PC-3 (cell line): ENCODE results near the gene HTR3D. TPM values are rescaled to one million over a fixed set of nuclear protein-coding genes. Genes with fewer than 3 reads are reported as not detected.

Experiments used
- ATAC-seq: fragments of 200-7000 bp; cut with Tn5 transposase; 2 replicates; pipeline ENCODE4 v1.9.1; 2020; ENCODE audit warnings: mild to moderate bottlenecking, moderate library complexity
- BruUV-seq: library from RNA; stranded (reverse); fragments of 400-500 nt; replicated peaks from 2 replicates; lab custom pipeline; 2021; lab: Mats Ljungman, UMichigan
- CTCF ChIA-PET: fragments of 300-600 bp; sonication (Branson Sonifier 250); formaldehyde crosslinking; loops from one replicate; lab custom pipeline; 2022; ENCODE audit warnings: antibody characterized with exemption; lab: Charles Lee
- POLR2A ChIA-PET: fragments of 300-600 bp; sonication (Branson Sonifier 250); formaldehyde crosslinking; loops from one replicate; lab custom pipeline; 2022; ENCODE audit warnings: antibody characterized with exemption; ENCODE audit not compliant: unreplicated experiment; lab: Charles Lee
- DNase-seq: peaks from one replicate; pipeline ENCODE4 v3.0.0-alpha.2; 2015
- H2AFZ ChIP-seq: fragments of 300-600 bp; sonication (generic); 2 replicates; pipeline ENCODE4 v1.6.0; 2016; ENCODE audit warnings: antibody characterized with exemption, low read length
- H3F3A ChIP-seq: fragments of 300-600 bp; sonication (generic); one replicate; pipeline ENCODE4 v1.6.0; 2017; ENCODE audit warnings: antibody characterized with exemption, low read length, control low read depth, mild to moderate bottlenecking; ENCODE audit not compliant: unreplicated experiment
- H3K27ac ChIP-seq: fragments of 300-600 bp; sonication (generic); 2 replicates; pipeline ENCODE4 v1.5.1; 2016; ENCODE audit warnings: mild to moderate bottlenecking, low read length
- H3K27me3 ChIP-seq: fragments of 300-600 bp; sonication (generic); 2 replicates; pipeline ENCODE4 v1.6.1; 2016; ENCODE audit warnings: low read length, mixed read lengths
- H3K36me3 ChIP-seq: fragments of 300-600 bp; sonication (generic); 2 replicates; pipeline ENCODE4 v1.6.1; 2016; ENCODE audit warnings: low read depth, mixed run types, low read length, mixed read lengths
- H3K4me1 ChIP-seq: fragments of 300-600 bp; sonication (generic); 2 replicates; pipeline ENCODE4 v1.5.1; 2016; ENCODE audit warnings: low read length; ENCODE audit not compliant: insufficient read depth
- H3K4me2 ChIP-seq: fragments of 300-600 bp; sonication (generic); 2 replicates; pipeline ENCODE4 v1.6.0; 2016; ENCODE audit warnings: low read length
- H3K4me3 ChIP-seq: fragments of 300-600 bp; sonication (generic); 2 replicates; pipeline ENCODE4 v1.5.1; 2016; ENCODE audit warnings: mild to moderate bottlenecking, low read length, mixed read lengths
- H3K79me2 ChIP-seq: fragments of 300-600 bp; sonication (generic); 2 replicates; pipeline ENCODE4 v1.6.1; 2017; ENCODE audit warnings: low read length, mixed read lengths
- H3K9ac ChIP-seq: fragments of 300-600 bp; sonication (generic); 2 replicates; pipeline ENCODE4 v1.6.0; 2016; ENCODE audit warnings: mild to moderate bottlenecking, low read length
- H3K9me2 ChIP-seq: fragments of 300-600 bp; sonication (generic); replicated peaks from 2 replicates; pipeline ENCODE4 v1.6.1; 2016; ENCODE audit warnings: mixed run types, low read length, mixed read lengths
- H3K9me3 ChIP-seq: fragments of 300-600 bp; sonication (generic); 2 replicates; pipeline ENCODE4 v1.6.1; 2016; ENCODE audit warnings: low read length, mixed read lengths
- H4K20me1 ChIP-seq: fragments of 300-600 bp; sonication (generic); 2 replicates; pipeline ENCODE4 v1.6.1; 2016; ENCODE audit warnings: low read length, mixed read lengths
- EZH2 ChIP-seq: fragments of 300-600 bp; sonication (generic); IDR thresholded peaks from one replicate; pipeline ENCODE4 v1.6.1; 2017; ENCODE audit warnings: antibody characterized with exemption, mild to moderate bottlenecking, low read length; ENCODE audit not compliant: unreplicated experiment
- EZH2phosphoT487 ChIP-seq: fragments of 300-600 bp; sonication (generic); IDR thresholded peaks from 2 replicates; pipeline ENCODE4 v1.6.1; 2018; ENCODE audit warnings: mild to moderate bottlenecking, antibody characterized with exemption, low read length, borderline replicate concordance
- intact Hi-C: fragments of 100-400 bp; cut with micrococcal nuclease; formaldehyde crosslinking; loops from 2 replicates; pipeline ENCODE4 v1.9.0; 2023
- total RNA-seq: library from RNA; depleted of rRNA; stranded (reverse); fragments of >200 nt; gene quantifications from 2 replicates; pipeline ENCODE4 v1.2.3, GENCODE V29; 2014; rRNA removed
- TF ChIP-seq, protein P1 (sequence below): fragments of 300-600 bp; sonication (generic); conservative IDR thresholded peaks from 2 replicates; pipeline ENCODE4 v1.5.1; 2017; ENCODE audit warnings: antibody characterized with exemption, low read depth, mild to moderate bottlenecking, low read length

The HTR3D gene
- total RNA-seq, 1 experiment from 2014 or later = not detected

DNA sequence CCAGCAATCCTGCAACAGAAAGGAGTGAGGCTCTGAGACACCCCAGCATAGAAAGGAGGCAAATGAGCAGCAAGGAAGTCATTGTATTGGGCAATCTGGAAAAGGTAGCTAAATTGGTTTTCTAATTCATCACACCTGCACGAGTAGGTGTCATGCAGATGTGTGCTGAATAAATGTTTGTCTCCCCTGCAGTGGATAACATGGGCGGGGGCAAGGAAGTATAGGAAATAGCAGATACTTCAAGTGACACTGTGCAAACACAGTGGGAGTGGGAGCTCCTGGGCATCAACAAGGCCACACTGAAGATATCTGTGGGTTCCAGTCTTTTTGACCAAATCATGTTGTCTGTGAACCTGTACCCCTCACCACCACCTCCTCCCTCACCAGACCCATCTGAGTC is 50.9 kb downstream of the HTR3D start:
- intact Hi-C loops = no loop called here
- POLR2A ChIA-PET = no interaction called here
- DNase-seq (no peak), ATAC-seq (no peak)
- no peak overlapping the region for H3K9ac ChIP-seq
- no peaks in the 10 kb centered on the region for H3K9me3 ChIP-seq
- no peaks in the 10 kb centered on the region for H3K27me3 ChIP-seq
- CTCF ChIA-PET = no interaction called here
- no peak overlapping the region for H2AFZ ChIP-seq
- H3K4me3 ChIP-seq = no peak overlapping the region
- no TSS peak for BruUV-seq
- no peak overlapping the region for H3K27ac ChIP-seq
- H3K4me1 ChIP-seq = no peaks in the 10 kb centered on the region
- H3K79me2 ChIP-seq = no peaks in the 10 kb centered on the region
- no peak overlapping the region for H3K4me2 ChIP-seq
- H4K20me1 ChIP-seq = no peaks in the 10 kb centered on the region
- H3K9me2 ChIP-seq = no peaks in the 10 kb centered on the region
- TF ChIP-seq, protein P1, sequence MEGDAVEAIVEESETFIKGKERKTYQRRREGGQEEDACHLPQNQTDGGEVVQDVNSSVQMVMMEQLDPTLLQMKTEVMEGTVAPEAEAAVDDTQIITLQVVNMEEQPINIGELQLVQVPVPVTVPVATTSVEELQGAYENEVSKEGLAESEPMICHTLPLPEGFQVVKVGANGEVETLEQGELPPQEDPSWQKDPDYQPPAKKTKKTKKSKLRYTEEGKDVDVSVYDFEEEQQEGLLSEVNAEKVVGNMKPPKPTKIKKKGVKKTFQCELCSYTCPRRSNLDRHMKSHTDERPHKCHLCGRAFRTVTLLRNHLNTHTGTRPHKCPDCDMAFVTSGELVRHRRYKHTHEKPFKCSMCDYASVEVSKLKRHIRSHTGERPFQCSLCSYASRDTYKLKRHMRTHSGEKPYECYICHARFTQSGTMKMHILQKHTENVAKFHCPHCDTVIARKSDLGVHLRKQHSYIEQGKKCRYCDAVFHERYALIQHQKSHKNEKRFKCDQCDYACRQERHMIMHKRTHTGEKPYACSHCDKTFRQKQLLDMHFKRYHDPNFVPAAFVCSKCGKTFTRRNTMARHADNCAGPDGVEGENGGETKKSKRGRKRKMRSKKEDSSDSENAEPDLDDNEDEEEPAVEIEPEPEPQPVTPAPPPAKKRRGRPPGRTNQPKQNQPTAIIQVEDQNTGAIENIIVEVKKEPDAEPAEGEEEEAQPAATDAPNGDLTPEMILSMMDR = no peak
- TF ChIP-seq EZH2 = no peak
- TF ChIP-seq EZH2phosphoT487 = no peak
- no peaks in the 10 kb centered on the region for H3K36me3 ChIP-seq
- H3F3A ChIP-seq = no peaks in the 10 kb centered on the region

DNA sequence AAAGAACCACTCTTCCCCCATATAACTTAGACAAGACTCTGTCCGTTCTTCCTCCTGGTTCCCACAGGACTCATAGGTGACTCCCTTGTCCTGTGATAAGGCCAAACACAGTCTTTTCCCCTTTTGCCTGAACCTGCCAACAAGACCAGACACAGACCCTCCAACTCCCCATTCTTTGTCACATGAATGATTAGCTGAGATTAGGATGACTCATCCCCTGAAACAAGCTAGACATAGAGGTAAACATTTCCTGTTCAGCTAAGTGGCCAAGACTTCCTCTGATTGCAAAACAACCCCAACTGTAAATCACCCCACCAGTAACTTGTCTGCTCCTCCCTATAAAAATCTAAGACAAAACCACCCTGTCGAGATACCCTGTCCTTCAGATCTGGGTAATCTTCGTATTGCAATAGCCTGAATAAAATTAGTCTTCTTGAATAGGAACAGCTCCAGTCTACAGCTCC is 53.9 kb downstream of the HTR3D start:
- intact Hi-C loops = no loop called here
- Histone ChIP-seq H3F3A (no peaks in the 10 kb centered on the region), H3K36me3 (no peaks in the 10 kb centered on the region), H3K27ac (no peak overlapping the region), H4K20me1 (no peaks in the 10 kb centered on the region), H3K4me2 (no peak overlapping the region), H3K27me3 (no peaks in the 10 kb centered on the region), H3K9me2 (no peaks in the 10 kb centered on the region), H3K79me2 (no peaks in the 10 kb centered on the region), H2AFZ (no peak overlapping the region), H3K9me3 (no peaks in the 10 kb centered on the region), H3K4me3 (no peak overlapping the region), H3K9ac (no peak overlapping the region), H3K4me1 (no peaks in the 10 kb centered on the region)
- TF ChIP-seq EZH2phosphoT487 = no peak
- DNase-seq (peak; percentile 27), ATAC-seq (no peak)
- BruUV-seq = no TSS peak
- CTCF ChIA-PET = no interaction called here
- POLR2A ChIA-PET = no interaction called here

Other genes starting within 250 kb of the HTR3D start
- 12.4 and 12.6 TPM in 2 replicates for gene MAP6D1, start 206.2 kb upstream of the HTR3D start, total RNA-seq
- gene PARL, start 146.9 kb upstream of the HTR3D start, total RNA-seq = 66.3 and 69.2 TPM in 2 replicates
- gene ABCC5, start 13.9 kb upstream of the HTR3D start, total RNA-seq = 16.1 and 24.9 TPM in 2 replicates
- gene HTR3C, start 21.3 kb downstream of the HTR3D start, total RNA-seq = not detected in 2 replicates
- gene HTR3E, start 65.3 kb downstream of the HTR3D start, total RNA-seq = not detected in 2 replicates
- gene EIF2B5, start 103.6 kb downstream of the HTR3D start, total RNA-seq = 51.3 and 57.0 TPM in 2 replicates
- 50.6 and 56.1 TPM in 2 replicates for gene DVL3, start 123.6 kb downstream of the HTR3D start, total RNA-seq
- gene AP2M1, start 143.1 kb downstream of the HTR3D start, total RNA-seq = 522 and 538 TPM in 2 replicates
- gene ABCF3, start 154.5 kb downstream of the HTR3D start, total RNA-seq = 84.7 and 85.5 TPM in 2 replicates
- 1.4 and 1.9 TPM in 2 replicates for gene VWA5B2, start 197.8 kb downstream of the HTR3D start, total RNA-seq
- 65.9 and 89.0 TPM in 2 replicates for gene ALG3, start 217.2 kb downstream of the HTR3D start, total RNA-seq
- 27.3 and 37.8 TPM in 2 replicates for gene EEF1AKMT4, start 217.9 kb downstream of the HTR3D start, total RNA-seq
- gene CAMK2N2, start 229.8 kb downstream of the HTR3D start, total RNA-seq = 1.1 and 1.2 TPM in 2 replicates
- gene ECE2, start 244.3 kb downstream of the HTR3D start, total RNA-seq = not detected in 2 replicates